ENCODE results near the gene CTXN2. TPM values are rescaled to one million over a fixed set of nuclear protein-coding genes. Genes with fewer than 3 reads are reported as not detected.

The CTXN2 gene
- total and polyA plus RNA-seq, 4 donors: not detected

DNA sequence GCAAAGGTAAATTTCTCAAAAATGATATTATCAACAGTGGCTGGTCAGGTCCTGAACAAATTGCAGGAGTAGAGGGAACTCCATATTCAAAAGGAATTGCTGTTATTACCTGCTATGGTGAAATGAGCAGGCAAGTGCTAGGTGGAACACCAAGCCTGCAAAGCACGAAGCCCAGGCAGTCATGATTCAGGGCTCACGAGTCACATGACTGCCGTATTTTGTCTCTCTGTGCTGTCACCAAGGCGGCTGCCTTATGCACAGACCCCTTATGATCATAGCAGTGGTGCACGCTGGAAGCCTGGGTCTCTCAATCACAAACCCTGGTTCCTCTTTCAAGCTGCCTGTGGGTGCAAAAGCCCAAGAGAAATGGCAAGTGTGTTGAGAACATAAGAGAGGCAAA is 39.0 kb downstream of the CTXN2 start:
- Histone ChIP-seq H3K27ac (ENCODE audit: low read depth in 1 of 2, low read length in 1 of 2) (no peak overlapping the region), H3K9me3 (ENCODE audit: control insufficient read depth in 4 of 4, insufficient read depth in 3 of 4, low read length in 3 of 4) (peaks cover 0 to 2% (median 0%) of the 10 kb centered on the region in 4 donors), H3K4me3 (no peak overlapping the region), H3K36me3 (ENCODE audit: control insufficient read depth in 4 of 4, insufficient read depth in 4 of 4, low read length in 4 of 4) (no peaks in the 10 kb centered on the region), H3K27me3 (ENCODE audit: control insufficient read depth in 3 of 3, insufficient read depth in 3 of 3, low read length in 2 of 3) (no peaks in the 10 kb centered on the region), H3K4me1 (ENCODE audit: control insufficient read depth in 5 of 5, insufficient read depth in 5 of 5, low read length in 5 of 5) (no peaks in the 10 kb centered on the region), H3K9ac (ENCODE audit: insufficient read depth in 1 of 2, low read length in 2 of 2) (no peak overlapping the region)
- 84 to 85% methylated on average over 5 of the region's 5 CpGs for WGBS, 2 donors
- ATAC-seq (ENCODE audit: insufficient read depth, low FRiP score) (no peak), DNase-seq (no peak)
- TF ChIP-seq CTCF (IDR thresholded peaks at IDR 0.05; ENCODE audit: control extremely low read depth, extremely low read depth): no peak

- H3K27ac ChIP-seq (ENCODE audit: low read depth in 1 of 2, low read length in 1 of 2): no peak overlapping the region
- ATAC-seq (ENCODE audit: insufficient read depth, low FRiP score): no peak
- no peak for TF ChIP-seq CTCF (IDR thresholded peaks at IDR 0.05; ENCODE audit: control extremely low read depth, extremely low read depth)
- H3K9ac ChIP-seq (ENCODE audit: insufficient read depth in 1 of 2, low read length in 2 of 2): no peak overlapping the region
- no peak overlapping the region for H3K4me3 ChIP-seq
- H3K4me1 ChIP-seq (ENCODE audit: control insufficient read depth in 5 of 5, insufficient read depth in 5 of 5, low read length in 5 of 5): no peaks in the 10 kb centered on the region
- H3K9me3 ChIP-seq (ENCODE audit: control insufficient read depth in 4 of 4, insufficient read depth in 3 of 4, low read length in 3 of 4): peaks cover 0 to 3% (median 0%) of the 10 kb centered on the region in 4 donors
- H3K36me3 ChIP-seq (ENCODE audit: control insufficient read depth in 4 of 4, insufficient read depth in 4 of 4, low read length in 4 of 4): no peaks in the 10 kb centered on the region
- H3K27me3 ChIP-seq (ENCODE audit: control insufficient read depth in 3 of 3, insufficient read depth in 3 of 3, low read length in 2 of 3): no peaks in the 10 kb centered on the region
- DNase-seq: no peak
Measured at GRCh38 chr15:48233246-48233645, 41.8 kb downstream of the CTXN2 start.

DNA sequence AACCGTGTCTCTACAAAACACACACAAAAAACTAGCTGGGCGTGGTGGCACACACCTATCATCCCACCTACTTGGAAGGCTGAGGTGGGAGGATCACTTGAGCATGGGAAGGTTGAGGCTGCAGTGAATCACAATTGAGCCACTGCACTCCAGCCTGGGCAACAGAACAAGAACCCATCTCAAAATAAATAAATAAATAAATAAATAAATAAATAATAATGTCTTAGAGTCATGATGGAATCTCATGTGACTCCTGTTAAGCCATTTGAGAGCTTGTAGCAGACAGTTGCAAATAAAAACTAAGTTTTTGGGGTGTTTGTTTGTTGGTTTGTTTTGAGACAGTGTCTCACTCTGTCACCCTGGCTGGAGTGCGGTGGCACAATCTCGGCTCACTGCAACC is 47.9 kb downstream of the CTXN2 start:
- H3K9ac ChIP-seq (ENCODE audit: insufficient read depth in 1 of 2, low read length in 2 of 2): no peak overlapping the region
- peaks cover 0 to 2% (median 0%) of the 10 kb centered on the region in 4 donors for H3K9me3 ChIP-seq (ENCODE audit: control insufficient read depth in 4 of 4, insufficient read depth in 3 of 4, low read length in 3 of 4)
- H3K36me3 ChIP-seq (ENCODE audit: control insufficient read depth in 4 of 4, insufficient read depth in 4 of 4, low read length in 4 of 4): no peaks in the 10 kb centered on the region
- ATAC-seq (ENCODE audit: insufficient read depth, low FRiP score) (no peak), DNase-seq (no peak)
- no peak overlapping the region for H3K27ac ChIP-seq (ENCODE audit: low read depth in 1 of 2, low read length in 1 of 2)
- no peaks in the 10 kb centered on the region for H3K4me1 ChIP-seq (ENCODE audit: control insufficient read depth in 5 of 5, insufficient read depth in 5 of 5, low read length in 5 of 5)
- H3K27me3 ChIP-seq (ENCODE audit: control insufficient read depth in 3 of 3, insufficient read depth in 3 of 3, low read length in 2 of 3): no peaks in the 10 kb centered on the region
- TF ChIP-seq CTCF (IDR thresholded peaks at IDR 0.05; ENCODE audit: control extremely low read depth, extremely low read depth): no peak
- H3K4me3 ChIP-seq: no peak overlapping the region
- WGBS, 2 donors: 98% methylated on average over 4 of the region's 4 CpGs

- H3K9me3 ChIP-seq (ENCODE audit: control insufficient read depth in 4 of 4, insufficient read depth in 3 of 4, low read length in 3 of 4): no peaks in the 10 kb centered on the region
- H3K36me3 ChIP-seq (ENCODE audit: control insufficient read depth in 4 of 4, insufficient read depth in 4 of 4, low read length in 4 of 4): no peaks in the 10 kb centered on the region
- no peak for ATAC-seq (ENCODE audit: insufficient read depth, low FRiP score)
- H3K4me1 ChIP-seq (ENCODE audit: control insufficient read depth in 5 of 5, insufficient read depth in 5 of 5, low read length in 5 of 5): no peaks in the 10 kb centered on the region
- no peak overlapping the region for H3K27ac ChIP-seq (ENCODE audit: low read depth in 1 of 2, low read length in 1 of 2)
- no peak overlapping the region for H3K4me3 ChIP-seq
- TF ChIP-seq CTCF (IDR thresholded peaks at IDR 0.05; ENCODE audit: control extremely low read depth, extremely low read depth): no peak
- H3K9ac ChIP-seq (ENCODE audit: insufficient read depth in 1 of 2, low read length in 2 of 2): no peak overlapping the region
- no peaks in the 10 kb centered on the region for H3K27me3 ChIP-seq (ENCODE audit: control insufficient read depth in 3 of 3, insufficient read depth in 3 of 3, low read length in 2 of 3)
- no peak for DNase-seq
Measured at GRCh38 chr15:48242015-48242414, 50.5 kb downstream of the CTXN2 start.
